HG03066 (cell line): ENCODE results near the gene IMPG2.
A peak's percentile ranks its signal among the peaks of the same experiment; 100 is the strongest.

Experiments used
- ATAC-seq: cut with Tn5 transposase; IDR thresholded peaks from one replicate; pipeline ENCODE4 v1.9.1; 2021; ENCODE audit warnings: low read depth; ENCODE audit not compliant: unreplicated experiment

IMPG2 gene

GRCh38 chr3:101278727-101279126, 41.6 kb downstream of the IMPG2 start:
- no peak for ATAC-seq

DNA sequence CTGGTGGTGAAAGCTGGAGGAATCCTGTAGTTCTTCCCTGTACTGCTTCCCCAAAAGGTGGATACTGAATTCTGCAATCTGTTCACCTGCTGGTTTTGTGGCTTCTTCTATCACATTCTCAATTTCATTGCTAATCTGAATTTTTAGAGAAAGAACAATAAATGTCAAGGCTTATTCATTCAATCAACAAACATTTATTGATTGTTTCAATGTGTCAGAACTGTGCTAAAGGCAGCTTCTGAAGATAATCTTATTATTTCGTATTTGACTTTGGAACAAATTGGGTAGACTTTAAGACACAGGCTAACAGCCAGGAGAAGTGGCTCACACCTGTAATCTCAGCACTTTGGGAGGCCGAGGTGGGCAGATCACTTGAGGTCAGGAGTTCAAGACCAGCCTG, 46.8 kb downstream of the IMPG2 start:
- no peak for ATAC-seq

- no peak for ATAC-seq
Observed at GRCh38 chr3:101273156-101273555, 47.2 kb downstream of the IMPG2 start.

GRCh38 chr3:101271728-101272127, 48.6 kb downstream of the IMPG2 start:
- ATAC-seq = no peak

GRCh38 chr3:101270149-101270548, 50.2 kb downstream of the IMPG2 start:
- ATAC-seq = no peak

GRCh38 chr3:101268971-101269671, 51.3 kb downstream of the IMPG2 start:
- ATAC-seq = no peak

GRCh38 chr3:101268141-101268540, 52.2 kb downstream of the IMPG2 start:
- no peak for ATAC-seq

GRCh38 chr3:101266566-101266965, 53.8 kb downstream of the IMPG2 start:
- no peak for ATAC-seq

DNA sequence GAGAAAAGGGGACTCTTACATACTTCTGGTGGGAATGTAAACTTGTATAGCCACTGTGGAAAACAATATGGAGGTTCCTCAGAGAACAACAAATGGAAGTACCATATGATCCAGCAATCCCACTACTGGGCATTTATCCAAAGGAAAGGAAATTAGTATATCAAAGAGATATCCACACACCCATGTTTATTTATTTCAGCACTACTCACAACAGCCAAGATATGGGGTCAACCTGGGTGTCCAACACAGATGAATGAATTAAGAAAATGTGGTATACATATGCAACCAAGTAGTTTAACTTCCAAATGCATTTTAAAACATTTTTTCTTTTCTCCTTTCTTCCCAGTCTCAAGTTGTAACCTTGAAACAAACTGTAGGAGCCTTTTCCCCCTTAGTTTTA, 54.3 kb downstream of the IMPG2 start:
- no peak for ATAC-seq

- peak; percentile 78 for ATAC-seq
Observed at GRCh38 chr3:101262393-101263240, 57.8 kb downstream of the IMPG2 start.

GRCh38 chr3:101261506-101261905, 58.9 kb downstream of the IMPG2 start:
- no peak for ATAC-seq

DNA sequence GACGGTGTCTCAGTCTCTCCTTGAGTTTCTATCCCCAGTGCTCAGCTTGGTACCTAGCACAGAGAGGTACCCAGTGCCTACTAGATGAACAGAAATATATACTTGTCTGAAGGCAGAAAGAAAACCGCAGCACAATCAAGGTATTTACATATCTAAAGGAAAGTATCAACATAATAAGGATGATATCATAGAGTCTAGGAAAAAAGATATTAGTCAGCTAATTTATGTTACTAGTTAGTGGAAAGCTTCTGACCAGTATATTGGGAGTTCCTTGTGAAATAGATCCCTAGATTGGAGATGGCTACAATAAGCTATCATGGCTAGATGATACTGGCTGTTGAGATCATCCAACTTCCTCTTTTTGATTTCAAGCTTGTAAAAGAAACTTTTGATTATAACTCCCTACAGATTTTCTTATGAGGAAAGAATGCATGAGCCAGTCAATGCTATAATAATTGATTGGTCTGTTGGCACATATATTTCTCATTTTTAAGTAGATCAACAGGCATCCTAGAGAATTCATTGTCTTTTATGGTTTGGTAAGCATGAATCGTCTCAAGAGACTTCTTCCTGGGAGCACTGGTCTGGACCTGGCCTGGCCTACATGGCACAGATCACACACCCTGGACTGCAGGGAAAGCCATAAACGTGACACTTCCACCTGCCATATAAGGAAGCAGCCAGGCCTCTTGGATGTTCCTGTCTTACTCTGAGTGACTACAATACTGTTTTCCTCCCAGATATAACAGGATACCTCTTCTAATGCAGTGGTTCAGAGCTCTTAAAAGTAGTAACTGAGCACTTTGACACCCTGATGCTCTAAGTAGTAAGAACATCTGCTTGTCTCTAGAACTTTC, 60.7 kb downstream of the IMPG2 start:
- ATAC-seq = no peak

DNA sequence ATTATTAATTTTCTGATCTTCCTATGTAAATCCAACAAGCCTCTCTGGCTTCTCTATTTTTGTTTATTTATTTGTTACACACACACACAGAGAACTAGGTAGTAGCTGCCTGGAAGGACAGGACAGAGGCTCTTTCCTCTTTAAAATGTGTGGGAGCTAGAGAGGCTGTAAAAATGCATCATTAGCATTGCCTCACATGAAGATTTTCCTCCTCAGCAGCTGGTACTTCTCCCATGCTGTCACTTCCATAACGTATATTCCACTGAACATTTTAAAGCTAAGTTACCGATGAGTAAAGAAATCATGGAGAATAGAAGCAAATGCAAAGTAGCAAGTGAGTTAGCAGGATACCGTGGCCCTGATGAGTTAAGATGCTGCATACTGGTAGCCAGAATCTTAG, 63.9 kb downstream of the IMPG2 start:
- ATAC-seq = no peak

- no peak for ATAC-seq
Observed at GRCh38 chr3:101255441-101255840, 64.9 kb downstream of the IMPG2 start.

GRCh38 chr3:101253396-101253795, 67.0 kb downstream of the IMPG2 start:
- ATAC-seq = no peak

DNA sequence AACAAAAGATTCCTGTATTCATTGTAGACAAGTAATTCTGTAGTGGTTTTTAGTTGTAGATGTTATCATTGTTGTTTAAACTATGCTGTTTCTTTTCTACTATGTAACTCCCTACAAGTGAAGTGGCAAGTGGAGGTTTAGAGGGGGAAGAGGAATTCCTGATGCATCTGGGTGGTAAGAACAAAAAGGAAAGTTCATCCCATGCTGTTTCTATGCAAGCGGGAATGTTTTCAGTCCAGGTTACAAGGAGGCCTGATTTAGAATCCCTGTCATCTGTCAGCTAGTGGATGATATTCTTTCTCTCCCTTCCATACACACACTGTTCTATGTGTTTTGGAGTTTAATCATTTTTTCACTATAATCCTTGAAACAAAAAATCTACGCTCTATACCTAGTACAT, 67.4 kb downstream of the IMPG2 start:
- ATAC-seq = no peak

GRCh38 chr3:101252307-101252706, 68.1 kb downstream of the IMPG2 start:
- ATAC-seq = no peak

DNA sequence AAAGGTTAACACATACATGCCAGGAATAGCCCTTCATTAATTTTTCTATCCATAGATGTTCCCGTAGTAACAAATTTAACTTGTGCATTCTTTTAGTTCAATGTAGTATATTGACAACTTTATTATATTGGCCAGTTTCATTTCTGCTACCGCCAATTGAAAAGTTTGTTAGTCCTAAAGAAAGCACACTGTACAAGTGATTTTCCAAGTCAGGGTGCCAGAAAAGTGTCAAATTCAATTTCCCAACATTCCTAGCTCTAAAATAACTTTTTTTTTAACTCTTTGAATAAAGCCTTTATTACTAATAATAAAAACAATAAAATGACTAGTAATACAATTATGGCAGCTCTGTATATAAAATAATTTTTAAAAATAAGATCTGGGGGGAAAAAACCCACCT, 68.9 kb downstream of the IMPG2 start:
- ATAC-seq = no peak

GRCh38 chr3:101249522-101249921, 70.9 kb downstream of the IMPG2 start:
- ATAC-seq = no peak

DNA sequence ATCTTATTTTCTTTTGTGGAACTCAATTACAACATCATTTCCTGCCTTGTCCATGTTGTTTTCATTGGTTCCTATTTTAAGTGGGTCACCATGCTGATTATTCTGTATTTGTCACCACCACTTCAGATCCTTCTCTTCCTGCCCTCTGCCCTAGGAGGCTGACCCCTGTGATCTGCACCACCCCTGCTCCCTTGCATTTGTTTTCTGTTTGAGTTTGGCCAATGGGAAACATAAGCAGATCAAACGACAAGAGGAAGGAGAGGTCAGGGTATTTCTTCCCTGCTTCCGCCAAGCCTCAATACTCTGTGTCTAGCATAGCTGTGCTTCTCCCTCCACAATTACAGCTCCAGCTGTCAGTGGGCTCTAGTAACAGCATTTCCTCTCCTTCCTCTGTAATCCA, 71.6 kb downstream of the IMPG2 start:
- no peak for ATAC-seq

GRCh38 chr3:101244212-101244575, 76.2 kb downstream of the IMPG2 start:
- ATAC-seq = no peak
